Epithelial cell of proximal tubule (primary cell): ENCODE measurements around the gene CACNA2D1. TPM values are rescaled to one million over a fixed set of nuclear protein-coding genes. Genes with fewer than 3 reads are reported as not detected.

Source experiments
- DNase-seq: peaks from one replicate; pipeline ENCODE4 v3.0.0-alpha.2; 2011; ENCODE audit warnings: low read depth
- H3K4me3 ChIP-seq: 2 replicates; pipeline ENCODE4 v1.5.1; 2011; ENCODE audit warnings: low read depth, mild to moderate bottlenecking, low read length
- total RNA-seq: library from RNA; depleted of rRNA; stranded (reverse); fragments of >200 nt; gene quantifications from 2 replicates; pipeline ENCODE4 v1.2.3, GENCODE V29; 2015
- TF ChIP-seq, protein P1 (sequence below): conservative IDR thresholded peaks from 2 replicates; pipeline ENCODE4 v1.5.1; 2012; ENCODE audit warnings: low read depth, mild to moderate bottlenecking, low read length

CACNA2D1 gene
- total RNA-seq, 1 donor from 2014 or later, result 6.1 TPM

DNA sequence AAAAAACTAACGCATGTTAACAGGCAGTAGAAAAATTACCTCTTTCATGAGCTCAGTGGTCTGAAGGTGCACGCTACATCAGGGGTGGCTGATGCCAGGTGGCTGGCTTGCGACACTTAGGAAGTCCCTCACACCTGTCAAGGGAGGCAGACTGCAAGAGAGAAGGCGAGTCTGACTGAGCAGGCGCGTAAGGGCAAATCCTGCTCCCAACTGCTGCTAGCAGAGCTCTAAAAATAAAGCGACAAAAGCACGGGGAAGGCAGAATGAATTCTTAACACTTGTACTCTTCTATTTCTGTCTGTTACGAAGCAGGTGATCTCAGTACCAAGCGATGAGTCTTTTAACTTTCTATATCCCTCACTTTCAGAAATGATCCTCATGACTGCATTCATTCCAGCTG lies 33.1 kb downstream of the CACNA2D1 start:
- peak overlapping the region; percentile 45 for H3K4me3 ChIP-seq
- TF ChIP-seq, protein P1, sequence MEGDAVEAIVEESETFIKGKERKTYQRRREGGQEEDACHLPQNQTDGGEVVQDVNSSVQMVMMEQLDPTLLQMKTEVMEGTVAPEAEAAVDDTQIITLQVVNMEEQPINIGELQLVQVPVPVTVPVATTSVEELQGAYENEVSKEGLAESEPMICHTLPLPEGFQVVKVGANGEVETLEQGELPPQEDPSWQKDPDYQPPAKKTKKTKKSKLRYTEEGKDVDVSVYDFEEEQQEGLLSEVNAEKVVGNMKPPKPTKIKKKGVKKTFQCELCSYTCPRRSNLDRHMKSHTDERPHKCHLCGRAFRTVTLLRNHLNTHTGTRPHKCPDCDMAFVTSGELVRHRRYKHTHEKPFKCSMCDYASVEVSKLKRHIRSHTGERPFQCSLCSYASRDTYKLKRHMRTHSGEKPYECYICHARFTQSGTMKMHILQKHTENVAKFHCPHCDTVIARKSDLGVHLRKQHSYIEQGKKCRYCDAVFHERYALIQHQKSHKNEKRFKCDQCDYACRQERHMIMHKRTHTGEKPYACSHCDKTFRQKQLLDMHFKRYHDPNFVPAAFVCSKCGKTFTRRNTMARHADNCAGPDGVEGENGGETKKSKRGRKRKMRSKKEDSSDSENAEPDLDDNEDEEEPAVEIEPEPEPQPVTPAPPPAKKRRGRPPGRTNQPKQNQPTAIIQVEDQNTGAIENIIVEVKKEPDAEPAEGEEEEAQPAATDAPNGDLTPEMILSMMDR, result no peak
- no peak for DNase-seq

DNA sequence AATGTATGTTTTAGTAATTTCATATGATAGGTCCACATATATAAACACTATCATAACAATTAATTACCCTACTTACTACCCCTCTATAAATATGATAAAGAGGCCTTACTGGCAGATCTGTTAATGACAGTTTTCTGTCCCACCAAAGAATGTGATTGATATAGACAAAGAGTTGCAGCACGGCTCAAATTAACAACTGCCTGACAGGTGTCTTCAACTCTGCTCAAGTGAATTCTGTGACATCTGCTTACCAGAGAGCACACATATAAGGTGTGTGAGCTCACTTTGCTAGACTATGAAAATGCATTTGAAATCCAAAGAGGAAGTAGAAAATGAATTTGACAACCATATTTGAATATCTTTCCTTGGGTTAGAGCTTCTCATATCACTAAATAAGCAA lies 36.6 kb downstream of the CACNA2D1 start:
- TF ChIP-seq, protein P1, result no peak
- H3K4me3 ChIP-seq, result no peak overlapping the region
- DNase-seq, result no peak

DNA sequence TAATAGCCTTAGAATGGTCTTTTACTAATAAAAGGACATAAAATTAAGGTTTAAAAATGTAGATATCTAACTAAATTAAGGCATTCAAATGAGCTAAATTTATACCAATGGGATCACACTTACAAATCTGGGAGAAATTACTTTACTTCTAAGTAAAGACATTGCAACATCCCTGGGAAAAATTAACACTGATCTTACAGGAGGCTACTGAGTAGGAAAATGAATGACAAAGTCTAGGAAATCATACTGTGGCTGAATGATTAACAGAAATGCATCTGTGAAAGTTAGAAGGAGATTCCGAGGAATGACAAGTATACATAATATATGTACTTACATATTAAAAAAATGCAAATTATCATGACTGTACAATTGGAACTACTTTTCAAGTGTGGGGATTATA lies 38.3 kb downstream of the CACNA2D1 start:
- no peak overlapping the region for H3K4me3 ChIP-seq
- DNase-seq, result peak; percentile 53
- TF ChIP-seq, protein P1, result no peak

DNA sequence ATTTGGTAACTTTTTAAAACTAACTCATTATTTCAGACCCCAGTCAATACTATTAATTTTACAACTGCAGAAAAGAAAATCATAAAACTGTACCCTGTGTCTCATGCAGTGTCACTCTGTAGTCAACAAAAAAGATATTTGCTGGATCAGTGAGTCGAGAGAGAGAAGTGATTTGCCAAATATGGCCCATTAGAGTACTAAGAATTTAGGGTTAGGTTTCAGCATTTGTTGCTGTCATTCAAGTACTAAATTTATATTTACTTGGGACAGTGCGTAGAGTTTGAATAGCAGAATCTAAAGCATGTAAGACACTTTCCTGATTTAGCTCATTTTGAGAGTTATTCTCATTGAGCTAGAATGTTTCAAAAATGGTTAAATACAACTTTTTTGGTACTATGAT lies 38.9 kb downstream of the CACNA2D1 start:
- TF ChIP-seq, protein P1, result no peak
- DNase-seq, result no peak
- H3K4me3 ChIP-seq, result no peak overlapping the region

DNA sequence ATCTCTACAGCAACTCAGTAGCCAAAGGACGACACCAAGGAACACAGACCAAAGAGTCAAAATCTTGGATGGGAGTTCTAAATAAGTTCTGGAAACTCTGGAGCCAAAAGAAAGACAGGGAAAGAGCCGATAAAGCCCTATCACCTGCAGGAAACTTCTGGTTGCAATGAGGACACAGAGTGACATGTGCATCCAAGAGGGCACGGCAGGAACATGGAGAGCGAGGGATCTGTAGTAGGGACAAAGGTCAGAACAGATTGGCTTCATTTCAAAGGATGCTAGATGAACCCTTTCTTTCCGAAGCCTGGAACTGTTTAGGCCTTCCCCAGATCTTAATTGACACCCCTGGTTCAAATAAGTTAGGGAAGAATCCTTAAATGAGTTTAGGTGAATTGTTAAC lies 39.5 kb downstream of the CACNA2D1 start:
- TF ChIP-seq, protein P1, result no peak
- no peak overlapping the region for H3K4me3 ChIP-seq
- no peak for DNase-seq

DNA sequence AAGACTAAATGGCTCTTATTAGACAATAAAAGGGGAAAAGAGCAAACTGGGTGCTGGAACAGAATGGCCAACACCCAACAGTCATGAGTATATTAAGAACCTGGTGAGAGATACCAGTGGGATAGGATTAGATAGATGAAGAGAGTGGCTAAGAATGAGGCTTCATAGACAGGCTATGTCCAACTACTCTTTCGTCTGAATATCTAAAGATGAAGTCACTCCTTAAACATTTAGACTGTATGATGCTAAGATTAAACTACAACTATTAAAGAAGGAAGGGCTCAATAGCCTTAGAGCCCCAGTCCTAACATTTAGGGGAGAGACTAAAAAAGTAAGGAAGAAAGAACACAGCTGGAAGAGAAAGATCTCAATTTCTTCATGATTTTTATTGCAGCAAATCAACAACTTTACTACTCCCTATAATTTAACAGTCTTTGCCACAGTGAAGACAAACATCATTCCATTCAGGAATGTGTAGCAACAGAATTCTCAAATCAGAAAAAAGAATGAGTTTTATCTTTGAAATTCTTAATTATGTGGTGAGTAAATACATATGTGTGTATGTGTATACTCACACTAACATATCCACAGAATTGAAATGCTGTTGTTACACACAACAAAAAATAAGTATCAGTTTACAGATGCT lies 45.6 kb downstream of the CACNA2D1 start:
- H3K4me3 ChIP-seq, result no peak overlapping the region
- DNase-seq, result no peak
- TF ChIP-seq, protein P1, result no peak

DNA sequence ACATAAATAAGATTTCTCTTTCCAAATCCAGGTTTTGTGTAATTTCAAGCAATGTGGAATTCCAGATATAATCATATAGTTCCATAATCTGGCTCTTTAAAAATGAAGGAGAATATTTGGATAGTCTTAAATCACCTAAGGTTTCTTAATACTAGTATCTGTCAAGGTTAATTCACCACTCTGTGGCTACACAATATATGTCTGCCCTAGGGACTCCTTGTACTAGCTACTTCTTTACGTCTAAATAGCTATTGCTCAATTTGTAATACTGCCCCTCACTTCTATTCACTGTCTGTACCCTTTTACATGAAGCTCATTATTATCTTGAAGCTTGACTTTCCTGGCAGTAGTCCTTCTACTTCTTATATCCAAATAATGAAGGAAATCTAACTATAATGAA lies 47.2 kb downstream of the CACNA2D1 start:
- H3K4me3 ChIP-seq, result no peak overlapping the region
- TF ChIP-seq, protein P1, result no peak
- no peak for DNase-seq
